Effector memory CD4-positive, alpha-beta T cell (primary cell): Measurements from ENCODE around the gene BMP2K.
"Not testable (repeated sequence)": the region's sequence is repeated elsewhere in the genome, so short reads cannot be mapped to it uniquely, and the experiment has no call there.

ENCODE experiments used
- DNase-seq, 3 donors: peaks; one replicate each; pipeline ENCODE4 v3.0.0-alpha.2; 2020
- H3K27ac ChIP-seq: 2 replicates; pipeline ENCODE4 v1.7.0; 2013; ENCODE audit warnings: mild to moderate bottlenecking, low read length, moderate library complexity; ENCODE audit not compliant: insufficient read depth, poor library complexity, severe bottlenecking
- H3K27me3 ChIP-seq: replicated peaks from 2 replicates; pipeline ENCODE4 v1.7.0; 2013; ENCODE audit warnings: mild to moderate bottlenecking, low read length; ENCODE audit not compliant: insufficient read depth, control insufficient read depth, poor library complexity, severe bottlenecking
- H3K36me3 ChIP-seq: 2 replicates; pipeline ENCODE4 v1.7.0; 2013; ENCODE audit warnings: mild to moderate bottlenecking, low read length, moderate library complexity; ENCODE audit not compliant: control insufficient read depth, insufficient read depth
- H3K4me1 ChIP-seq: 2 replicates; pipeline ENCODE4 v1.7.0; 2013; ENCODE audit warnings: low read length, mild to moderate bottlenecking; ENCODE audit not compliant: control insufficient read depth, insufficient read depth, poor library complexity, severe bottlenecking
- H3K4me3 ChIP-seq: 2 replicates; pipeline ENCODE4 v1.7.0; 2013; ENCODE audit warnings: low read length, low read depth, mild to moderate bottlenecking; ENCODE audit not compliant: insufficient read depth, poor library complexity, severe bottlenecking
- H3K9me3 ChIP-seq: 2 replicates; pipeline ENCODE4 v1.7.0; 2013; ENCODE audit warnings: mild to moderate bottlenecking, low read length, moderate library complexity; ENCODE audit not compliant: control insufficient read depth

BMP2K gene

GRCh38 chr4:78809295-78809694 is 33.1 kb downstream of the BMP2K start:
- H3K36me3 ChIP-seq = no peaks in the 10 kb centered on the region
- DNase-seq = no peak
- H3K9me3 ChIP-seq = no peaks in the 10 kb centered on the region
- H3K4me1 ChIP-seq = no peaks in the 10 kb centered on the region
- H3K27me3 ChIP-seq = no peaks in the 10 kb centered on the region
- H3K27ac ChIP-seq = no peak overlapping the region
- no peak overlapping the region for H3K4me3 ChIP-seq

- no peaks in the 10 kb centered on the region for H3K36me3 ChIP-seq
- H3K9me3 ChIP-seq = no peaks in the 10 kb centered on the region
- no peak for DNase-seq
- H3K4me1 ChIP-seq = no peaks in the 10 kb centered on the region
- H3K27ac ChIP-seq = no peak overlapping the region
- no peak overlapping the region for H3K4me3 ChIP-seq
- H3K27me3 ChIP-seq = no peaks in the 10 kb centered on the region
Measured at GRCh38 chr4:78809928-78810835, 34.0 kb downstream of the BMP2K start.

- DNase-seq = no peak
- Histone ChIP-seq H3K4me1 (no peaks in the 10 kb centered on the region), H3K4me3 (no peak overlapping the region), H3K9me3 (no peaks in the 10 kb centered on the region), H3K36me3 (no peaks in the 10 kb centered on the region), H3K27me3 (no peaks in the 10 kb centered on the region), H3K27ac (no peak overlapping the region)
Measured at GRCh38 chr4:78811034-78811433, 34.9 kb downstream of the BMP2K start.

- no peaks in the 10 kb centered on the region for H3K27me3 ChIP-seq
- no peaks in the 10 kb centered on the region for H3K4me1 ChIP-seq
- no peak for DNase-seq
- H3K36me3 ChIP-seq = no peaks in the 10 kb centered on the region
- H3K4me3 ChIP-seq = no peak overlapping the region
- no peaks in the 10 kb centered on the region for H3K9me3 ChIP-seq
- H3K27ac ChIP-seq = no peak overlapping the region
Measured at GRCh38 chr4:78818530-78819079, 42.5 kb downstream of the BMP2K start.

GRCh38 chr4:78824001-78824400 is 47.9 kb downstream of the BMP2K start:
- DNase-seq = no peak
- Histone ChIP-seq H3K27me3 (no peaks in the 10 kb centered on the region), H3K36me3 (no peaks in the 10 kb centered on the region), H3K9me3 (no peaks in the 10 kb centered on the region), H3K27ac (no peak overlapping the region), H3K4me3 (no peak overlapping the region), H3K4me1 (no peaks in the 10 kb centered on the region)

- Histone ChIP-seq H3K27me3 (no peaks in the 10 kb centered on the region), H3K27ac (no peak overlapping the region), H3K4me3 (no peak overlapping the region), H3K36me3 (no peaks in the 10 kb centered on the region), H3K4me1 (no peaks in the 10 kb centered on the region), H3K9me3 (no peaks in the 10 kb centered on the region)
- DNase-seq = no peak
Measured at GRCh38 chr4:78827191-78827590, 51.0 kb downstream of the BMP2K start.

- Histone ChIP-seq H3K36me3 (no peaks in the 10 kb centered on the region), H3K4me1 (no peaks in the 10 kb centered on the region), H3K4me3 (no peak overlapping the region), H3K27me3 (no peaks in the 10 kb centered on the region), H3K9me3 (no peaks in the 10 kb centered on the region), H3K27ac (no peak overlapping the region)
- no peak for DNase-seq
Measured at GRCh38 chr4:78829296-78829695, 53.1 kb downstream of the BMP2K start.

- H3K4me3 ChIP-seq, H3K4me1 ChIP-seq, H3K27me3 ChIP-seq, H3K36me3 ChIP-seq, DNase-seq, H3K9me3 ChIP-seq, H3K27ac ChIP-seq: not testable (repeated sequence)
Measured at GRCh38 chr4:78839676-78840075, 63.5 kb downstream of the BMP2K start.

- H3K36me3 ChIP-seq, H3K9me3 ChIP-seq, DNase-seq, H3K27ac ChIP-seq, H3K4me1 ChIP-seq, H3K4me3 ChIP-seq, H3K27me3 ChIP-seq: not testable (repeated sequence)
Measured at GRCh38 chr4:78840286-78840685, 64.1 kb downstream of the BMP2K start.

GRCh38 chr4:78845472-78845871 is 69.3 kb downstream of the BMP2K start:
- H3K27me3 ChIP-seq = no peaks in the 10 kb centered on the region
- H3K27ac ChIP-seq = no peak overlapping the region
- H3K4me3 ChIP-seq = no peak overlapping the region
- no peaks in the 10 kb centered on the region for H3K36me3 ChIP-seq
- no peaks in the 10 kb centered on the region for H3K9me3 ChIP-seq
- no peak for DNase-seq
- H3K4me1 ChIP-seq = no peaks in the 10 kb centered on the region
